Kidney (tissue), 14 donors: ENCODE data around the gene SH3RF1. TPM values are rescaled to one million over a fixed set of nuclear protein-coding genes. Genes with fewer than 3 reads are reported as not detected.
A peak's percentile ranks its signal among the peaks of the same experiment; 100 is the strongest.

Experiments
- DNase-seq, 5 donors: peaks; one replicate each; pipeline ENCODE4 v3.0.0-alpha.2; 2013 to 2020
- FAIRE-seq: peaks from 2 replicates; lab custom pipeline; 2012; peaks lifted over from hg19 to GRCh38; lab: Jason Lieb, UNC
- H3K27ac ChIP-seq, 2 donors: one replicate each; pipeline ENCODE4 v1.7.0; 2013; ENCODE audit warnings: low read depth in 2 of 2, low read length in 2 of 2, inconsistent platforms in 1 of 2
- H3K27me3 ChIP-seq: one replicate; pipeline ENCODE4 v1.7.1; 2013; ENCODE audit warnings: low read length, inconsistent platforms; ENCODE audit not compliant: control insufficient read depth, insufficient read depth
- H3K36me3 ChIP-seq, 3 donors: one replicate each; pipeline versions ENCODE4 v1.7.0 to v1.7.1; 2013; ENCODE audit warnings: low read length in 3 of 3, control low read depth in 1 of 3, inconsistent platforms in 1 of 3; ENCODE audit not compliant: insufficient read depth in 3 of 3, control insufficient read depth in 2 of 3
- H3K4me1 ChIP-seq, 3 donors: one replicate each; pipeline versions ENCODE4 v1.7.0 to v1.7.1; 2013; ENCODE audit warnings: low read length in 3 of 3, inconsistent platforms in 1 of 3, low read depth in 1 of 3; ENCODE audit not compliant: control insufficient read depth in 2 of 3, insufficient read depth in 2 of 3
- H3K4me3 ChIP-seq, 3 donors: one replicate each; pipeline versions ENCODE4 v1.7.0 to v1.8.1; 2013; ENCODE audit warnings: low read length in 3 of 3, control low read depth in 1 of 3, inconsistent platforms in 1 of 3
- H3K9ac ChIP-seq, 3 donors: one replicate each; pipeline versions ENCODE4 v1.7.0 to v1.7.1; 2013; ENCODE audit warnings: low read length in 3 of 3, control low read depth in 1 of 3, inconsistent platforms in 1 of 3
- H3K9me3 ChIP-seq, 3 donors: one replicate each; pipeline versions ENCODE4 v1.7.0 to v1.7.1; 2013; ENCODE audit warnings: low read length in 3 of 3, control low read depth in 1 of 3, inconsistent platforms in 1 of 3; ENCODE audit not compliant: control insufficient read depth in 2 of 3, insufficient read depth in 1 of 3
- intact Hi-C: fragments of 100-400 bp; cut with DNase I; formaldehyde crosslinking; loops from one replicate; pipeline ENCODE4 v1.11.1; 2022
- polyA plus RNA-seq: library from polyadenylated mRNA; stranded (reverse); fragments of 350-450 nt; fragmentation: Illumina TruSeq; extraction: RNeasy Lipid Tissue Mini Kit (QIAGEN cat#74804); gene quantifications from one replicate; pipeline ENCODE4 v1.2.3, GENCODE V29; 2014; ENCODE audit warnings: low read depth, low replicate concordance; ENCODE audit not compliant: insufficient read depth
- total RNA-seq: library from RNA; stranded (reverse); fragmentation: NEBNext Ultra II Directional; extraction: Animal tissue kit (Norgen Biotek cat#: 25700); gene quantifications from one replicate; pipeline ENCODE4 v1.2.1, GENCODE V29; 2021
- TF ChIP-seq, protein P1 (sequence below): IDR thresholded peaks from 3 replicates; pipeline ENCODE4 v1.5.1; 2012; ENCODE audit warnings: mild to moderate bottlenecking, moderate library complexity, borderline replicate concordance; ENCODE audit not compliant: insufficient read depth; ENCODE audit errors: extremely low read depth
- donor health status: control.
- donor health status: control.
- donor health status: control.
- donor health status: control.
- donor health status: control.
- donor health status: DM: yes; HTN: yes; CAD: no.
- donor health status: Normal renal cell carcinoma (clear cell type).

The SH3RF1 gene
- total and polyA plus RNA-seq, 2 donors from 2014 or later: 8.2 to 35.7 TPM

- no peak overlapping the region for H3K9ac ChIP-seq
- no peak overlapping the region for H3K4me3 ChIP-seq
- FAIRE-seq: no peak
- DNase-seq: peak in 3 of 5 donors; percentile 59 to 93 (median 90)
- peaks cover 9 to 53% (median 20%) of the 10 kb centered on the region in 3 donors for H3K4me1 ChIP-seq
- H3K36me3 ChIP-seq: no peaks in the 10 kb centered on the region
- no peaks in the 10 kb centered on the region for H3K27me3 ChIP-seq
- H3K27ac ChIP-seq: peak overlapping the region; percentile 32 to 35
- no peaks in the 10 kb centered on the region for H3K9me3 ChIP-seq
- TF ChIP-seq, protein P1, sequence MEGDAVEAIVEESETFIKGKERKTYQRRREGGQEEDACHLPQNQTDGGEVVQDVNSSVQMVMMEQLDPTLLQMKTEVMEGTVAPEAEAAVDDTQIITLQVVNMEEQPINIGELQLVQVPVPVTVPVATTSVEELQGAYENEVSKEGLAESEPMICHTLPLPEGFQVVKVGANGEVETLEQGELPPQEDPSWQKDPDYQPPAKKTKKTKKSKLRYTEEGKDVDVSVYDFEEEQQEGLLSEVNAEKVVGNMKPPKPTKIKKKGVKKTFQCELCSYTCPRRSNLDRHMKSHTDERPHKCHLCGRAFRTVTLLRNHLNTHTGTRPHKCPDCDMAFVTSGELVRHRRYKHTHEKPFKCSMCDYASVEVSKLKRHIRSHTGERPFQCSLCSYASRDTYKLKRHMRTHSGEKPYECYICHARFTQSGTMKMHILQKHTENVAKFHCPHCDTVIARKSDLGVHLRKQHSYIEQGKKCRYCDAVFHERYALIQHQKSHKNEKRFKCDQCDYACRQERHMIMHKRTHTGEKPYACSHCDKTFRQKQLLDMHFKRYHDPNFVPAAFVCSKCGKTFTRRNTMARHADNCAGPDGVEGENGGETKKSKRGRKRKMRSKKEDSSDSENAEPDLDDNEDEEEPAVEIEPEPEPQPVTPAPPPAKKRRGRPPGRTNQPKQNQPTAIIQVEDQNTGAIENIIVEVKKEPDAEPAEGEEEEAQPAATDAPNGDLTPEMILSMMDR: no peak
- intact Hi-C loops: no loop called here
Measured at GRCh38 chr4:169251291-169252235, 19.2 kb downstream of the SH3RF1 start.

DNA sequence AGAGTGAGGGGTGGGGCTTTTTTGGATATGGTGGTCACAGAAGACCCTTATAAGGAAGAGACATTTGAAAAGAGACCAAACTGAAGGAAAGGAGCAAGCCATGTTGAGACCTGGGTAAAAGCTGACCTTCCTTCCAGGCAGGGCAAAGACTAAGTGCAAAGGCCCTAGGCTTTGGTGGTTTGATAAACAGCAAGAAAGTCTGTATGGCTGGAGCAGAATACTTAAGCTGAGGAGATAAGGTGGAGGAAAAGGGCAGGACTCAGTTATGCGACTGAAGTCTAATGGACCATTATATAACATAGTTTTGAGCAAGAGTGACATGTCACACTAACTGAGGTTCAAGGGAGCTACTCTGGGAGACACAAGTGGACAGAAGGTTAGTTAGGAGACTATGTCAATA, 20.0 kb downstream of the SH3RF1 start:
- FAIRE-seq (no peak), DNase-seq (no peak)
- intact Hi-C loops: no loop called here
- Histone ChIP-seq H3K9ac (no peak overlapping the region), H3K36me3 (no peaks in the 10 kb centered on the region), H3K4me3 (no peak overlapping the region), H3K4me1 (peaks cover 9 to 54% (median 20%) of the 10 kb centered on the region in 3 donors), H3K27ac (peak overlapping the region; percentile 24 to 32), H3K27me3 (no peaks in the 10 kb centered on the region), H3K9me3 (no peaks in the 10 kb centered on the region)
- TF ChIP-seq, protein P1: no peak

- no peak for FAIRE-seq
- intact Hi-C loops: no loop called here
Measured at GRCh38 chr4:169249999-169250398, 20.8 kb downstream of the SH3RF1 start.

More at GRCh38 chr4:169249999-169250398, 20.8 kb downstream of the SH3RF1 start:
- no peaks in the 10 kb centered on the region for H3K27me3 ChIP-seq
- TF ChIP-seq, protein P1: no peak
- H3K36me3 ChIP-seq: no peaks in the 10 kb centered on the region
- H3K27ac ChIP-seq: peak overlapping the region; percentile 7 to 28
- H3K9me3 ChIP-seq: no peaks in the 10 kb centered on the region
- no peak for DNase-seq
- no peak overlapping the region for H3K9ac ChIP-seq
- peaks cover 9 to 54% (median 20%) of the 10 kb centered on the region in 3 donors for H3K4me1 ChIP-seq
- no peak overlapping the region for H3K4me3 ChIP-seq
